ENCODE measurements around the gene XXYLT1.
"Not testable (repeated sequence)": the region's sequence is repeated elsewhere in the genome, so short reads cannot be mapped to it uniquely, and the experiment has no call there.

XXYLT1 gene

GRCh38 chr3:195270817-195271409 lies at the start of gene XXYLT1:
Gene XXYLT1, minus strand, starts transcription at chr3:195271159. Its CDS starts 101 bp downstream, at chr3:195271058.
- DNase-seq (ENCODE audit: low spot score): peak; percentile 84

DNA sequence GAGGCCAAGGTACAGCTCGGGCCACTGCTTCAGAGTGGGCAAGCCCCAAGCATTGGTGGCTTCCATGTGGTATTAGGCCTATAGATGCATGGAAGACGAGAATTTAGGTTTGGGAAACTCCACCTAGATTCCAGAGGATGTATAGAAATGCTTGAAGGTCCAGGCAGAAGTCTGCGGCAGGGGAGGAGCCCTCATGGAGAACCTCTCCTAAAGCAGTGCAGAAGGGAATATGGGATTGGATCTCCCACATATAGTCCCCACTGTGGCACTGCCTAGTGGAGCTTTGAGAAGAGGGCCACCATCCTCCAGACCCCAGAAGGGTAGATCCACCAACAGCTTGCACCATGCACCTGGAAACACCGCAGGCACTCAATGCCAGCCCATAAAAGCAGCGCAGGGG lies 48.1 kb upstream of the XXYLT1 start:
- no peak for DNase-seq (ENCODE audit: low spot score)

- DNase-seq (ENCODE audit: low spot score): no peak
Observed at GRCh38 chr3:195312714-195313113, 41.8 kb upstream of the XXYLT1 start.

- DNase-seq (ENCODE audit: low spot score): no peak
Observed at GRCh38 chr3:195307711-195308110, 36.8 kb upstream of the XXYLT1 start.

DNA sequence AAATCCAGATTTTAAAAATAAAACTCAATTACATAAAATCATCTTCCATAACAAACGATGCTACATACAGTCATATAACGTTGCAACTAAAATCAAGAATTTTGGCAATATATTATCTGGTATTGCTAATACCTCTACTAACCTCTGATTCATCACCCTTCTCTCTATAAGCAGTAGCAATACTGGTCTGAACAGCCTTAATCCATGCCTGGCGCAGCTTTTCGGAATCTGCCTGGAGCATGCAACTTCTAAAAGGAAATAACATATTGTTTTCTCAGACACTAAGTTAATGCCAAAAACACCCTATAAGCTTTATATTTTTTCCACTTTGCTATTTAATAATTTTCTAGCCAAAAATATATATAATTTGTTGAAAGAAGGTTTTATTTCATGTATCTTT lies 35.4 kb upstream of the XXYLT1 start:
- DNase-seq (ENCODE audit: low spot score): no peak

DNA sequence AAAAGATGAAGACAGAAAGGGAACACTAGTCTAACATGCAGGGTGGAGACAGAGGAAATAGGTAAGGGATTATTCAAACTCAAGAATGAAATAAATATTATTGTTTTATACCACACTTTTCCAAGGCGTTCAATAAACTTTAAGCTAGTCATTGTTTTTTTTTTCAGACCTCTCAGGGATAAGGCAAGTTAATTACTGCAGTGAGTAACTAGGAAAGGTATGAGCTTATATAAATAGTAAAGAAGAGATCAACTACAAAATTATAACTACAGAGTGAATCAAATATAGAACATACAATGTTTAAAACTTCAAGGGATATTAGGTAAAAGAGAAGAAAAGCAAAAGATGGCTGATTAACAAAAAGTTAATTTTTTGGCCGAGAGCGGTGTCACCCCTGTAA lies 31.5 kb upstream of the XXYLT1 start:
- no peak for DNase-seq (ENCODE audit: low spot score)

- no peak for DNase-seq (ENCODE audit: low spot score)
Observed at GRCh38 chr3:195297446-195297845, 26.5 kb upstream of the XXYLT1 start.

DNA sequence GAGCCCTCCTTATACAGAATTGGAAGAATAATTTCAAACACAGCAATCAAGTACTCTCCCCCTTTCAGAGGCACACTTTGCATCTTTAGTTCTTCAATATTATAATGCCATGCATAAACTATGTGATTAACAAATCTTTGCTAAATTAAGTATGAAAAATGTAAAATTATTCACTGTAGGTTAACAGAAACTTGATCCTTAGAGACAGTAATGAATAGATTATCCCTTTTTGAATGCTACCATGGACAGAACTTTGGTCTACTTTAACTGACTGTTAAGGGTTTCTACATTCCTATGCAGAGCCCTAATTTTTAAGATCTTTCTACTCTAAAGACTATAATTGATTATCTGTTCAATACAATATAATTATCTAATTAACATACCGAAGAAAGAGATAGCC lies 25.7 kb upstream of the XXYLT1 start:
- no peak for DNase-seq (ENCODE audit: low spot score)

DNA sequence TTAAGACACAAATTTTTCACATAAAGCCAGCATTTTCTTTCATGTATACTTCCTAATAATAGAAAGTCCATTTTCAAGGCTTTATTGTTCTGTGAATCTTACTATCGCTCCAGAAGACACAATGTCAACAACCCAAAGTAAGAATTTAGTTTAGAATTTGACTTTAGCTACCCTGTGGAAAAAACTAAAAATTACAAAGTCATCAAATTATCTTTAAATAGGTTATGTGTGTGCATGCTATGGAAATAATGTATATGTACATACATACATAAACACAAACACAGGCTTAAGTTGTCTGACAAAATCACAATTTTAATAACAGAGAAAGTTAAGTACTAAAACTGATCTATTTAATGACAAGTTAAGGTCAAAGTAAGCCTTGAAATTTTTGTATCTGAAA lies 20.2 kb upstream of the XXYLT1 start:
- DNase-seq (ENCODE audit: low spot score): no peak

GRCh38 chr3:195290643-195291042 lies 19.7 kb upstream of the XXYLT1 start:
- not testable (repeated sequence) for DNase-seq (ENCODE audit: low spot score)

DNA sequence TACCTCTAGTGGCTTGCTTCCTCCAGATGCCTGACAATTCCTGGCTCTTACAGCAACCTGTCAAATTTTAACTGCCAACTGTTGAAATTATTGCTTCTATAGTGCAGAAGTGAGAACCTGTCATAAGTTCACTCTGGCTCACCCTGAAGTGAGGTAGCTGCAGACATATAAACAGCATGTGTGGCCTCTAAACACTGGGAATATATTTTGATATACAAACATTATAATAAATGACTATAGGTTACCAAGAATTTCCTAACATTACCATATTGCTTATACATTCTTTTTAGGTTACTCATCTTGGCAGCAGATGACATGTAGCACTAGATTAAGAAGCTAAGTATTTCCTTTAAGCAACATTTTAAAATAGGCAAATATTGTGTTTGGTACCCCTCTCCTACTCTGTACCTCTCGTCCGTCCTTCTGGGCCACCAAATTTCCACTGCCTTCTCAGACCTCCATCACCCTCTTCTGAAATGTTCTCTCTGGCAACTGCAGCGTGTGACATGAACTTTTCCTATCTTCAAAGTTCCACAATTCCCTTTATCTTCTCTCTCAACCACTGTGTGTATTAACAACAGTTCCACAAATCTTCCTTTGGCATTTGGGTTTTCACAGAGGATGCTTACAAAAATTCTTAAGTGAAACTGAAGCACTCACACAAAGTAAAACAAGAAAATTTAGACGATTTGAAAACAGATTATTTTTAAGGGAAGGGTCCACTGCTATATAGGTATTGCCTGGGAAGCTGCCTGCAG lies 15.3 kb upstream of the XXYLT1 start:
- DNase-seq (ENCODE audit: low spot score): no peak

DNA sequence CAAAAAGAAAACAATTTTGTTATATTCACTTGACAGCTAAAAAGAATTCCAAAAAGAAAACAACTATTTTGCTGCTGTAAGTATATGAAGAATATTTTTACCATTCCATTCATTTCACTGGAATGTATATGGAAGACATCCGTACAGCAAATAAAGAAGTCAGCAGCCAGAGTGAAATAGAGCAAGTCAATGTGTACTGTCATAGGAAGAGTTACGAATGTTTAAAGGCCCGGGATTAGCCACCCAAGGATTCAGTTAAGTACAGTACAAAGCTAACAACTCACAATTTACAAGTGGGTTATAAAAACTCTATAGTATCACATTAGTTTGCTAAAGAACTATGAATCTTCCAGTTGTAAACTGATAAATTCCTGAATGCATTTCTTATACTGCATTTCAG lies 14.4 kb upstream of the XXYLT1 start:
- DNase-seq (ENCODE audit: low spot score): no peak

DNA sequence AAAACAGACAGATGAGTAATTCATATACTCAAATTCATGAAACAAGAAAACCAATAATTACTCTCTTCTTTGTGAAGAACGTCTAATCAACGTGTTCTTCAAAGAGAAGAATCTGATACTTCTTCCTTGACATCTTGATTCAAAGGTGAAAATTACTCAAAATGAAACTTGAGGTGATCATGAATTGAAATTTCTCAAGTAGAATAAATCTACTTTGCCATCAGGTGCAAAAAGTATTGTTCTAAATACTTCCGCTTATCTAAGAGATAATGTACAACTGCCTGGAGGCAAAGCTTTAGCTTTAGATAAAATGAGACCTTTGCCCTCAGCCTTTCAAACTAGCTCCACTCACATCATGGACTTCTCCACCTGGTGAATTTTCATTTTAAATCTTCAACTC lies 13.9 kb upstream of the XXYLT1 start:
- DNase-seq (ENCODE audit: low spot score): no peak

DNA sequence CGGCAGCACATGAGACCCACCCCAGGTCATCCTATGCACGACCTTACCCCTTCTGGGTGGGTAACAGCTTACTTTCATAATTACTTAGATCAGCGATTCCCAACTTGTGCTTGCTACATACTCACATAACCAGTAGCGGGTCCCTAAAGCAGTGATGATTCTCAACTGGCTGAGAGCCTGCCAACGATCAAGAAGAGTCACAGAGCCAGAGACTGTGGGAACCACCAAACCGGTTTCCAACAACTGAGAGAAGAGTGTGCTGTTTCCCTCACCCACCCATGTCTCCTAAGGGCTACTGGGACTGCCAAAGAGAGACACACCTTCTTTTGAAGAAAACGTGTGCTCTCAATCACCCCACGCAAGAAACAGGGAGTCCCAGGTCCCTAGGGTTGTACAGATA lies 12.0 kb upstream of the XXYLT1 start:
- no peak for DNase-seq (ENCODE audit: low spot score)

DNA sequence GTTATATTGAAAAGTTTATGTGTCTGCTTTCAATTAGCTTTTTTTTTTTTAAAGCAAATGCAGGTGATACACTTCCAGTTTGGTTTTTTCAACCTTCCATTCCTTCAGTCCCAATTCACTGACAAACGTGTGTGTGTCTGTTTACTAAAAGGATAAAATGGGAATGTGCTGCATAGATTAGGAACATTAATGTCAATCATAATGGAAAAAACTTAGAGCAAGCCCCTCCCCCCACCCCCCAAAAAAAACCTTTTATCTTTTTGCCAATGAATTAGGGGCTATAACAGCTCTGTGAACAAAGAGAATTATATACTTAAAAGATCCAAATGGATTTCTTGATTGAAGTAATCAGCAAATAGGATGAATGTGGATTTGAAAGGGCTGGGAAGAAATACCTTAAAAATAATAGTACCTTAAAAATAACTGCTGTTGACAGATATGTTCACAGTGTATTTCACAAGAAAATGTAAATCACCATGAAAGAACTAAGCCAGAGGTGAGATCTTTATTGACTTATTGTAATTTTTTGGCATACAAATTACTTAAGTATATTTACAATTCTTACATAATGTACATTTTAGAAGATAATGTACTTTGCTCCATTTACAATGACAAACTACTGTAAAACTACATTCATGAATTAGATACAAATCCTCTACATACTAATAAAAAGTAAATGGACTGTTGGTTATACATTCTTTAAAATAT lies 3.5 kb upstream of the XXYLT1 start:
- no peak for DNase-seq (ENCODE audit: low spot score)

GRCh38 chr3:195271410-195272243 lies 668 bp upstream of the XXYLT1 start:
- DNase-seq (ENCODE audit: low spot score): peak; percentile 89

DNA sequence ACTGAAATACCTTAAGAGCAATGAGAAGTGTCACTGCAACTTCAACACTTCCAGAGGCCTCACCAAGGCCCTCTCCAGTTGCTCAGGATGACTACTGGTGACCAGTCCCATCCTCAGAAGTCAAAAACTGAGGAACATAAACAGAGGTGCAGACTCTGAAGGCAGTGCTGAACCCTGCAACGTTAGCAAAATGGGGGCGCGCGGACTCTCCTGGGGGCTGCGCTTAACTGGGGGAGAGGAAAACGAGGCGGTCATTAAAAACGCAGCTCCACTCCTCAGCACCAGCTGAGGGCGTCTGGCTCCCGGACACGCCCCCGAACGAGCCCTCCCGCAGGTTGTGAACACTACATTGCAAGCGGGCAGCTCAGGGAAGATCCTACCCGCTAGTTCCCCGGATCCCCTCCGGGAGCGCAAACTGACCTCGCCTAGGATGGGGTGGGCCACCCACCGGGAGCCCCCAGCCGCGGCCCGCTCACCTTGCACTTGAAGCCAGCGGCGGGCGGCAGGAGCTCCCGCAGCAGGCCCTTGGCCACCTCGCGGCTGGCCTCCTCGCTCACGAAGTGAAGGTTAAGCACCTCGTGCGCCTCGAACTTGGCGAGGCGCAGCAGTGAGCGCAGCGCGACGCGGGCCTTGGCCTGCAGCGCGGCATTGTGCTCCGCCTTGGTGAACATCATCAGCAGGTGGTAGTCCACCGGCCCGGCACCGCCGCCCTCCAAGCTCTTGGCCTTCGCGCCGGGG lies 711 bp downstream of the XXYLT1 start:
- no peak for DNase-seq (ENCODE audit: low spot score)

- DNase-seq (ENCODE audit: low spot score): no peak
Observed at GRCh38 chr3:195269375-195270078, 1.4 kb downstream of the XXYLT1 start.

DNA sequence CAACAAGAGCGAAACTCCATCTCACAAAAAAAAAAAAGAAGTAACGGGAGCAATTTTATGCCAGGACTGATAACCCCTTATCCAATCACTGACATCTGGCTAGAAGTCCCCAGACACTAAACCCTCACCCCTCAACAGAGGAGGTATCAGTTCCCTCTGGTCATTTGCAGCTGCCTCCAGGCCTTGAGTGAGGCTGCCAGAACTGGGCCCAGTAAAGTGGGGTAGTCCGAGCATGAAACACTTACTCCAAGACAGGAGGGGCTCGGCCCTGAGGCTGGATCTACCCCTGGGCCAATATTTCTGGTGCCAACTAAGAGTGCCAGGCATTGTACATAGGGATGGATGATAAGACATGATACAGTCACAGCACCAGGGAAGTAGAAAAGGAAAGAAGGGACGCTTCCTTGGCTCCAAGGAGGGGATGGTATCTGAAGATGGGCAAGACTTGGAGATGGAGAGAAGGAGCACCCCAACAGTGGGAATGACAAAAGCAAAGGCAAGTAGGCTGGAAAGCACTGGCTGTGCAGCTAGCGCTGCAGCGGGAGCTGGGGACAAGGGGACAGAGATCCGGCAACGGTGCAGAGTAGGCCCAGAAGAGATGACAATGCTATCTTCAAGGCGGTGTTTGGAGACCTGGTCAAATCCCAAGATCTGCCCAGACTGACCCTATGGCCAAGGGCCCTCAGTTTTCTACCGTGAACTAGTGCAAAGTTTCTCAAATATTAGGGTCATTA lies 2.2 kb downstream of the XXYLT1 start:
- no peak for DNase-seq (ENCODE audit: low spot score)

- DNase-seq (ENCODE audit: low spot score): no peak
Observed at GRCh38 chr3:195267096-195267495, 3.9 kb downstream of the XXYLT1 start.

Measured in globus pallidus (tissue), 1 donor.